Measurements from ENCODE around the gene SPEN.
A peak's percentile ranks its signal among the peaks of the same experiment; 100 is the strongest.

Gene SPEN

DNA sequence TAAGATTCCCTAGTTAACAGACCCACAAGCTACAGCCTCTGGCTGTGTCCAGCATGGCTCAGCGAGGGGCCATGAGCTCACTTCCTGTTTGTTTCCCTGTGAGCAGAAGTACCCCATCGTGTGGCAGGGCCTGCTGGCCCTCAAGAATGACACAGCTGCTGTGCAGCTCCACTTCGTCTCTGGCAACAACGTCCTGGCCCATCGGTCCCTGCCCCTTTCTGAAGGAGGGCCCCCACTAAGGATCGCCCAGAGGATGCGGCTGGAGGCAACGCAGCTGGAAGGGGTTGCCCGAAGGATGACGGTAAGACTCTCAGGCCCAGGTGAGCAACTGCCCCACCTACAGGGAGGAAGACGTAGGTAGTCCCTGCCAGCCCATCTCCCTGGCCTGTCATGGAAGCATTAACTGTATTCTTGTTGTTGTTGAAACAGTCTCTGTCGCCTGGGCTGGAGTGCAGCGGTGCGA, 90.2 kb downstream of the SPEN start:
- peak in 1 of 3 experiments; percentile 53 for DNase-seq

DNA sequence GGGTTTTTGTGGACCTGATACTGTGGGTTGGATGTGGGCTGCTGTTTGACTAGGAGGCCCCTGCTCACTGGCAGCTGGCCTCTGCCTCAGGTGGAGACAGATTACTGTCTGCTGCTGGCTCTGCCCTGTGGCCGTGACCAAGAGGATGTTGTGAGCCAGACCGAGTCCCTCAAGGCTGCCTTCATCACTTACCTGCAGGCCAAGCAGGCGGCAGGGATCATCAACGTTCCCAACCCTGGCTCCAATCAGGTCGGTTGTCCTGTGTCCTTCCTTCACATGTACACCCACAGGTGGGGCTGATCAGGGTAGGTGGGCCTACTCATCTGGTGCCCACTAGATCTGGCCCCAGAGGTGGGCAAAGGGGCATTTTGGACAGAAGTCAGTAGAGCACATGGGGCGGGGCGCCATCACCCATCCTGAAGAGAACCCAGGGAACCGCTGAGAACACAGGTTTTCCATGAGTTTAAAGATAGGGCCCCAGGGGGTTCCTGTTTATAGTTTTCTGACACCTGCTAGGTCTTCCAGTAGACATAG, 91.2 kb downstream of the SPEN start:
- peak in 1 of 3 experiments; percentile 5 for DNase-seq

DNA sequence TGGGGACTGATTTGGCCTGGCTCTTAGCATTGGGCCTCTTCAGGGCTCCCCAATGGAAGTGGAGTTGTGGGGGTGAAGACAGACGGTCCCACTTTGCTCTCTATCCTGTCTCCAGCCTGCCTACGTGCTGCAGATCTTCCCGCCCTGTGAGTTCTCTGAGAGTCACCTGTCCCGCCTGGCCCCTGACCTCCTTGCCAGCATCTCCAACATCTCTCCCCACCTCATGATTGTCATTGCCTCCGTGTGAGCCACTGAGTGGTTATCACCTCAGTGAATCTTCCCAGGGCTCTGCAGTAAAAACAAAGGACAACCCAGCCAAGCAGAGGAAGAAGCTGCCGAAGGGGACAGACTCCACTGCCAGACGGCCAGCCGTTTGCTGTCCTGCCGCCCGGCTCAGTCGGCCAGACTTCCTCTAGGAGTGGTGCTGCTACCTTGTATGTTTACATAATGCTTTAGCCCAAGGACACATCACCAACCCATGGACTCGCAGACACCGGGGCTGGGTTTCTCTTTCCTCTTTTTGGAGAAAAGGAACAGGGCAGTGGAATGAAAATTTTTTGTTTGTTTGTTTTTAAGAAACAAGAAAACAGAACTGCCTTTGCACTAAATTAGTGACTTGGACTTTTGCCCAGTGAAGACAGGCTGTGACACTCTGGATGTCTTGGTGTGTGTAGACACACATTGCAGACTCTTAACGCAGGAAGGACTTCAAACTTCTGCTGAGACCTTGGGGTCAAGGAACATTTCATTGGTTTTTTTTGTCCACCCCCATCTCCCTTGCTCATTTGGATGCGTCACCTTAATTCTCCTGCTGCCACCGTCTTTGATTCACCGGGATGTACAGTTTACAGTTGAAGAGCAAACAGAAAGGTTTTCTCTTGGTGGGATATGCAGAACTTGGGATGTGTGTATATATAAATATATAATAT, 91.9 kb downstream of the SPEN start:
- no peak for DNase-seq

DNA sequence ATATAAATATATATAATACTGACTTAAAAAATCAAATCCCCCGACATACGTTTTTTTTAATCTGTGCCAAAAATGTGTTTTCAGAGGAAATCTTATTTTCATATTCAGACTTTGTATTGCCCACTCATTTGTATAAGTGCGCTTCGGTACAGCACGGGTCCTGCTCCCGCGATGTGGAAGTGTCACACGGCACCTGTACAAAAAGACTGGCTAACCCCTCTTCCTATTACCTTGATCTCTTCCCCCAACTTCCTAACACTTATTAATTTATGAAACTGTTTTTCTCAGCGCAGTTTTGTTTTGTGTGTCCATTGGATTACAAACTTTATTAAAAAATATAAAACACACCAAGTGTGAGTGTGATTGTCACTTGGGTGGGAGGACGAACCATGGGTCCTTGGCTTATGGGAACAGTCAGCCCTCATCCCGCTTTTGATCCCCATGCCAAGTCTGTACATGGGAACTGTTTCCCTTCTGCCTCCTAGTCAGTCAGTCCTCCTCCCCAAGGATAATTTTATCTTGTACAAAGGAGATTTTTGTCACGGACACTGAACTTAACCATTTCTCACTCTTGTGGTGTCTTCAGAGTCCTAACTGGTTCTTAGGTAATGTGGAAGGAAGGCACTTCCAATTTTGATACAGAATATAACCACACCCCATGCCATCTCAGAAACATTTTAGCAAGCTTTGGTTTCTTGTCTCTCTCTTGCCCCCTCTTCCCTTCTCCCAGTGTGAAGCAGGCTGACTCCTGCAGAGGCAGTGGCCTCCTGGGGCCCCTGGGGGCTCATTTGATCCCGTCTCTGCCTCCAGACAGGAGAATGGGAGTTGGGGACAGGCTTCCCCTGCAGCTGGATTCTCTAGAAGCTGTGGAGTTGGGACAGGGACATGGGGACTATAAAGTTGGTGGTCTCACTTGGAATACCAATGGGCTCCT, 92.9 kb downstream of the SPEN start:
- no peak for DNase-seq

DNA sequence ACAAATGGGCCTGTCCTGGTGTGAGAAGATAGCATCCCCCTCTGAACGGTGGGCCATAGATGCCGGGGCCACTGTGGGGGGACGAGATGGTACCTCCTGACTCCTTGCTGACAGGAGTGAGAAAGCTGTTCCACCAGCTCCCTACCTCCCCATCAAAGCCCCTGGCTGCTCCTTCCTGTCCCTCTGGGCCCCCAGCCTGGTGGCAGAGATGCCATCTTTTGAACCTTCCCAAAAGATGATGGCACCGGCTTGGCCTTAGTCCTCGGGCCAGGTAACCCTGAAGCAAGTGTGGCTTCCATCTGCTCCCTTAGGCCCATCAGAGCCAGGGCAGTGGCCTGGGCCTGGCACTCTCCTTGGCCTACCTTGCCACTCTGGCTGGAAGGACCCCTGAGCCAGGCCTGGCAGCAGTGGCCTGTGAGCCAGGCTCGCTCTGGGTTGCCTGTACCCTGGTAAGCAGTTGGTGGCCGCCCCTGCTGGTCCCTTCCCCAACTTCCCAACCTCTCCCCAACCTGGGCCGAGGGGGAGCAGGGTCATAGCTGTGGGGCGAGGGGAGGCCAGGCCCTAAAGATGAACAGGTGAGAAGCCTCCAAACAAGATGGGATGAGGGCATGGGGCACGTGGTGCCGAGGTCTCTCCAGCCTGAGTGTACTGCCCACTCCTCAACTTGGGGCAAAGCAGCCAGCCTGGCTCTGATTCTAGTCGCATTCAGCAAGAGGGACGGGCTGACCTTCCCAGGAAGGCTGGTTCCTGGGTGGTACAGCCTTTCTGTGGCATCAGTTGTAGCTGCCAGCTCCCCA, 93.7 kb downstream of the SPEN start:
- DNase-seq, result no peak

DNA sequence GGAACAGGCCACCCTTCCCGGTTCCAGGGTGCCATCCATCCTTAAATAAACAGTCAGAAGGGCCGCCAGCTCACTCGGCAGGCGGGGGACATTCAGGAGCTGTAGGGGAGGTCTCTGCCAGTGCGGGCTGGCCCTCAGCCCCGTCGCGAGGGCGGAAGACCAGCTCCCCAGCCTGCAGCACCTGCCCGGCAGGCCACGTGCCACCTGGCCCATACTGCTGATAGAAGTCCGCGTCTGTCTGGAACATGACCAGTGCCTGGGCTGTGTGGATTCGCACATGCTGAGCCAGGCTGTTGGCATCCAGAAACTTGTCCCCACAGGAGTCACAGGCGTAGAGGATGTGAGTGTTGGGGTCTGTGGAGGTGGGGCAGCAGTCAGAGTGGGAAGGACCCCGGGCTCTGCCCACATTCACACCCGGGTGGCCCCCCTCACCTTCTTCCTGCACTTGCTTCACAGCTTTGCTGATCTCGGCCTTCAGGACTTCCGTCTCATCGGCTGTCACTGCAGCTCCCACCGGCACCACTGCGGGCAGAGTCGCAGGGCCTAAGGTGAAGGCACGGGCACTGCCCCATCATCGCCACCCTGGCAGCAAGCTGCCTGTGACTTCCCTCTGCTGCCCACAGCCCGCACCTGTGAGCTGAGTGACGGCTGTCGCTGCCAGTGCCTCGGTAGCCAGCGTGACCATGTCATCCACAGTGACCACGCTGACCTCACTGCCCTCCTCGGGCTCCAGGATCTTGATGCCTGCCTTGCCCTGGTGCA, 94.6 kb downstream of the SPEN start:
- no peak for DNase-seq

DNA sequence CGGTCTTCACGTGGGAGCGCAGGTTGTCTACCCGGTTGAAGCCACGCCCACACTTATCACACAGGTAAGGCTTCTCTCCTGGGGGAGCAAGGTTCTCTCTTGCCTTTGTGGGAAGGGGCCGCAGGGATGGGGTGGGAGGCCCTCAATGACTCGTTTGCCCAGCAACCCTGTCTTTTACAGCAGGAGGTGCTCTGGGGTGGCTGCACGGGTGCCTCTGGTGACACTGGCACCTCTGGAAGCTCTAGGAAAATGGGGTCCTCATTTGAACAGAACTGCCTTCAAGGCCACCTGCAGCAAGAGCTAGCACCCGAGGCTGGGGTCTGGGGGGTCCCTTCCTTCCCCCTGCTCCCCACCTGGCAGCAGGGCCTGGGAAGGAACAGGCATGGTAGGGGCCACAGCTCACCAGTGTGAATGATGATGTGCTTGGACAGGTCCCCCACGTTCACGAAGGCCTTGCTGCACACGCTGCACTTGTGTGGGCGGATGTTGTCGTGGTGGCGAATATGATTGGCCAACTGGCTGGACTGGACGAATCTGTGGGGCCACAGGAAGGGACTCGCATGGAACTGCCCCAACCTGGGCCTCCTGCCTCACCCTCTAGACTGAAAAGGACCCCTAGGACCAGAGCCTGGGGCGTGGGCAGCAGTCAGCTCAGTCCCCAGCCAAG, 95.3 kb downstream of the SPEN start:
- DNase-seq, result no peak

DNA sequence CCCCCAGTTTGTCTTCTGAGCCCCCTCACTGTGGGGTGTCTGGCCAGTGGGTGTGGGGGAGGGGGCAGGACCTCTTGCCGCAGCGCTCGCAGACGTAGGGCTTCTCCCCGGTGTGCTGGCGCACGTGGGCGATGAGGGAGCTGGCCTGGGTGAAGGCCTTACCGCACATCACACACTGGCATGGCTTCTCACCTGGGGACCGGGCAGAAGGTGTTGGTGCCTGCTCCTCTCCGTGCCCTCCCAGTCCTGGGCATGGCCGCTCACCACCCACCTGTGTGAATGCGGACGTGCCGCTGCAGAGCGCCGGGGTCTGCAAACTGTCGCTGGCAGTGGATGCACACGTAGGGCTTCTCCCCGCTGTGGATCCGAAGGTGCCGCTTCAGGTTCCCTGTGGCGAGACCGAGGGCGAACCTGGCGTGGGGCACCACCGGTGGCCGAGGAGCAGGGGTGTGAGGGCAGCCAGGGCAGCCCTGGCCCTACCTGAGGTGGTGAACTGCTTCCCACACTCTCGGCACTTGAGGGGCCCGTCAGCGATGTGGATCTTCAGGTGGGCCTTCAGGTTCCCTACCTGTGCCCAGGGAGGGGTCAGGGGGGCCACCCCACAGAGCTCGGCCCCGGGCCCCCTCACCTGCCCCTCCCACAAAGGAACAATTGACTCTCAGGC, 96.0 kb downstream of the SPEN start:
- DNase-seq, result no peak

DNA sequence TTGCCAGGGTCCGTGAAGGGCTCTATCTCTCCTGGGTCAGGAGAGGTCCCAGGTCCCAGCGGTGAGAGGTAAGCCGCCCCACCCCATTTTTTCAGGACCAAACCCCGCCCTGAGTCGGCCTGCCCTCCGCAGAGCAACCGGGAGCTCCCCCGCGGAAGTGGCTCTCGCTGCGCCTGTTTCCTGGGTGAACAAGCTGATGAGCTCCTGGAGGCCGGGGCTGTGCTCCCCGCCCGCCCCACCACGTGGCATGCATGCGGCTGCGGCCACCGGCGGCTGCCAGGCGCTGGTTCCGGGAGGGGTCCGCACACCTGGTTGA, 96.4 kb downstream of the SPEN start:
- DNase-seq, result no peak

DNA sequence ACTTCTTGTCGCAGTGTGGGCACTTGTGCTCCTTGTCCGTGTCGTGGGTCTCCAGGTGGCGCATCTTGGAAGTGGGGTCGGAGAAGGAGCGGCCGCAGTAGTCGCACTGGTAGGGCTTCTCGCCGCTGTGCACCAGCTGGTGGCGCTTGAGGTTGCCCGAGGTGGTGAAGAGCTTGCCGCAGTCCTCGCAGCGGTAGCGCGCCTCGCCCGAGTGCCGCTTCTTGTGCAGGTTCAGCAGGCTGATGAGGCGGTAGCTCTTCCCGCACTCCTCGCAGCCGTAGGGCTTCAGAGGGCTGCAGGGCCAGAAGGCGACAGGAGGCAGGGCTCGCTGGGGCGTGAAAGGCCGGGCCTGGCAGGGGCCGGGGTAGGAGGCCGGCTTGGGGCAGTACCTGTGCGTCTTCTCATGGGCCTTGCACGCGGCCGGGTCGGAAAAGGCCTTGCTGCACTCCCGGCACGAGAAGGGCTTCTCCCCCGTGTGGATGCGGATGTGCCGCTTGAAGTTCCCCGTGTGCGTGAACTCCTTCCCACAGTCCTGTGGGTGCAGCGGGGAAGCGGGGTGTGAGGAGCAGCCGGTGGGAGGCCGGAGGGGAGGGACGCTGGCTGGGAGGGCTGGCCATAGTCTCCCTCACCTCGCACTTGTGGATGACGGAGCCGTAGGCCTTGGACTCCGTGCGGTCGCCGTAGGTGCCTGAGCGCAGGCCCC, 97.0 kb downstream of the SPEN start:
- DNase-seq, result no peak

DNA sequence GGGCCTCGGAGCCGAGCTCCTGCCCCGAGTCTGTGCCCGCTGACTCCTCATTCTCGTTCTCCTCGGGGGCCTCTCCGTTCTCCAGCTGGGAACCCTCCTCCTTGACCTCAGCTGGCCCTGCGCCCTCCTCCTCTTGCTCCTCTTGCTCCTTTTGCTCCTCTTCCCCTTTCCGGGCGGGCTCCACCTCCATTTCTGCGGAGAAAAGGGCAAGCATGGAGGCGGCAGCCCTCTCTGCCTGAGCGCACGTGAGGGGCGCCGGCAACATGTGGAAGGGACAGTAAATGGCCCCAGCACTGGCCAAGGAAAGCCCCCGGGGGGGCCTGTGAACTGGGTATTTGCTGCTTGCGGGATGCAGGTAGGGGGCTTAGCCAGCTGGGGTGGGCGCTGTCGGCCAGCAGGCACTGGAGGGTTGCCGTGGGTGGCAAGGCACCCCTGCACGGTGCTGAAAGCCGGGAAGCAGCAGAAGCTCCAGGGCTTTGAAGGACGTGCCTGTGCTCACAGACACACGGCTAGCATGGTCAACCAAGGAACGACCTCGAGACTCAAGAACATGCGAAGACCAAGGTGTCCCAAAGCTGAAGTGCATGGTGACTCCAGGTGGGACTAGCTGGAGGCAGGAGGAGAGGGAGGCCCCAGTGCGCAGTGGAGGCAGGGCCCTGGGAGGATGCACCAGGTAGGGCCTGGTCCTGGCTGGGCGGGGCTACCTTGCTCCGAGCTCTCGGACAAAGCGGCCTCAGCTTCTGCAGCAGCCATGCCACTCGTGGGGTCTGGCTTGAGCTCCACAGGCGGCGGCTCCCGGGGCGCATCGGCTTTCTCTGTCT, 97.7 kb downstream of the SPEN start:
- no peak for DNase-seq

DNA sequence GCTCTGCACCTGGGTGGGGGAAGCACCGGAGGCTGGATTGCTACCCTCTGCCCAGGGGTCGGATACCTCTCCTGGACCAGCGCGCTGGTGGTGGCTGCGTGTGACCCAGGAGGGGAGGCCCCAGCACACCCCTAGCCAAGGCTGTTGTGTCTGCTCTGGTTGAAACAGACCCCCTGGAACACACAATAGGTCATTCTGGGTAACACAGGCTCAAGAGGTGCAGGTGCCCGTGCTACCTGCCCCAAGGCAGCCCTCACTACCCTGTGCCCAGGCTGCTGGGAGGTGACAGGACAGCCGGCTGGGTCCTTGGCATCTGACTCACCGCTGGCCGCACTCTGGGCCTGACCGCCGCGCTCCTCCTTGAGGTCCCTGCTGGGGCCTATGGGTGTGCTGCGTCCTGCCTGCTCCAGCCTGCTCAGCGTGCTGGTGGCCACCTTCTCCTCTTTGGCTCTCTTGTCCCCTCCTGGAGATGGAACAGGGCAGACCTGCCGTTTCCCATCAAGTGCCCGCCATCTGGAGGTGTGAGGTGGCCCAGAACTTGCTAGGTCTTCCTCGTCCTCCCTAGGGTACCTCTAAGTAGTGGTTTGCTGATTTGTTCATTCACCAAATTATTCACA, 98.4 kb downstream of the SPEN start:
- no peak for DNase-seq

DNA sequence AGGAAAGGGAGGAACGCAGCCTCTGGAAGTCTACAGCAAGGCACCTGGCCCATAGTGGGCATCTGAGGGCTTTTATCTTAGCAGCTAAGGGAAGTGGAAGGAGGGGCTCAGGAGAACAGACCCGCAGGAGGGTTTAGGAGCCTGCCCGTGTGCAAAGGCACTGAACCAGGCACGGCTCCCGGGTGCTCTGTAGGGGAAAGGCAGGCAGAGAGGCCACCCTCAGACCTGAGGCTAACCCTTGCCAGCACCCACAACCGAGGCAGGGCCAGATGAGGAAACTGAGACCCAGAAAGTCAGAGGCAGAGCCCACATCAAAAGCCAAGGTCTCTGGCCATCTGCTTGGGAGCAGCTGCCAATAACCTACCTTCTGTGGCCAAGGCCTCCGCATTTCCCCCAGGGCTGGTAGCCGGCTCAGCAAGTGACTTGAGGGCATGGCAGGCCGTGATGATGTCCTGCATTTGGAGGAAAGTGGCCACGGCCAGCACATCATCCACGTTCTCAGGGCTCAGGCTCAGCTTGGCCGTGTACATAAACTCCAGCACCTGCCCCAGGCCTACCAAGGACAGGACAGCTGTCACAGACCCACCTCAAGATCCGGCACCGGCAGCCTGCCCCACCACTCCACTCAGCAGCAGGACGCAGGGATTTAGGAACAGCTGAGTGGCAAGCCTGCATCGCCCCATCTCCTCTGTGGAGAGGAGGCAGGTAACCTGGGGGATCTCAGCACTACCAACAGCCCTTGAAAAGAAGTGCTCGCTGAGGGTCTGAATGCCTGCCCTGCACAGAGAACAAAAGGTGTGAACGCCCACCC, 99.3 kb downstream of the SPEN start:
- DNase-seq, result no peak

DNA sequence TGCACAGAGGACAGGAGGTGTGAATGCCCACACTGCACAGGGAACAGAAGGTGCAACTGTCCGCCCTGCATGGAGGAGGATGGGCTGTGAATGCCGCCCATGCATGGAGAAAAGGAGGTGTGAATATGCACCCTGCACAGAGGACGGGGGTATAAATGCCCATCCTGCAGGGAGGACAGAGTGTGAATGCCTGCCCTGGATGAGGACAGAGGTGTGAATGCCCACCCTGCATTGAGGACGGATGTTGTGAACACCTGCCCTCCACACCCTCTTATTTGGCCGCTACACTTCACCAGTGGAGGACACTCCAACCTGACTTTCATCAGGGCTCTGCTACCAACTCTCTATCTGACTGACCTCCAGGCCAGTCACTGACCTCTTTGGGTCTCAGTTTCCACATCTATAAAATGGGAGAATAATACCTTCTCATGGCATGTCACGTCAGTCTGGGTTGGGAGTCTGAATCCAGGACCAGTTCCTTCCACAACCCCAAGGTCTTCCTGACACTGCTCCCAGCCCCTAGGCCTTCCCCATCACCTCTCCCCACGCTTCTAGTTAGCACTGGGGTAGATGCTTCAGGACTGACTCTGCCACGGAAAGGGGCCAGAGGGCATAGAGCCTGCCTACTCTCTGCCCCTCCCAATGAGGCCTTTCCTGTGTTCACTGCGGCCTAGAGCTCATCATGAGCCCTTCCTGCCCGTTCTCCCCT, 100.0 kb downstream of the SPEN start:
- no peak for DNase-seq

DNA sequence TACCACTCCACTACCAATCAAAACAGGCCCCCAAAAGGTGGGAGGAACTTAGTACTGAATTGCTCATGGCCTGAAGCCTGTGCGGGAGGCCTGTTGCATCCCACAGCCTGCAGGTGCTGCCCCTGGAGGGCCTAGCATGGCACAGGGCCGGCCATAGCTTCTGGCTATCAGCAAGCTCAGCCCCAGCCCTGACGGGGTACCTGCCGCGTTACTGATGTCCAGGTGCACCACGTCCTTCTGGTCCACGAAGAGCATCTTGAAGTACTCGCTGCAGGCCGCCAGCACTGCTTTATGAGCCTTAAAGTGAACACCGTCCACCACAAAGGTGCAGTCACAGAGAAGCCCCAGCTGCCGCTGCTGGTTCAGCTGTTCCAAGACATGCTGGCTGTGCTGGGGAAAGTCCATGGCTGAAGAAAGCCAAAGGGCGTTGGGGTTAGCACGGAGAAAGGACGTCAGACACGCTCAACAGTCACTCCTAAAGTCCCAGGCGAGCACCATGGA, 100.6 kb downstream of the SPEN start:
- DNase-seq, result no peak

DNA sequence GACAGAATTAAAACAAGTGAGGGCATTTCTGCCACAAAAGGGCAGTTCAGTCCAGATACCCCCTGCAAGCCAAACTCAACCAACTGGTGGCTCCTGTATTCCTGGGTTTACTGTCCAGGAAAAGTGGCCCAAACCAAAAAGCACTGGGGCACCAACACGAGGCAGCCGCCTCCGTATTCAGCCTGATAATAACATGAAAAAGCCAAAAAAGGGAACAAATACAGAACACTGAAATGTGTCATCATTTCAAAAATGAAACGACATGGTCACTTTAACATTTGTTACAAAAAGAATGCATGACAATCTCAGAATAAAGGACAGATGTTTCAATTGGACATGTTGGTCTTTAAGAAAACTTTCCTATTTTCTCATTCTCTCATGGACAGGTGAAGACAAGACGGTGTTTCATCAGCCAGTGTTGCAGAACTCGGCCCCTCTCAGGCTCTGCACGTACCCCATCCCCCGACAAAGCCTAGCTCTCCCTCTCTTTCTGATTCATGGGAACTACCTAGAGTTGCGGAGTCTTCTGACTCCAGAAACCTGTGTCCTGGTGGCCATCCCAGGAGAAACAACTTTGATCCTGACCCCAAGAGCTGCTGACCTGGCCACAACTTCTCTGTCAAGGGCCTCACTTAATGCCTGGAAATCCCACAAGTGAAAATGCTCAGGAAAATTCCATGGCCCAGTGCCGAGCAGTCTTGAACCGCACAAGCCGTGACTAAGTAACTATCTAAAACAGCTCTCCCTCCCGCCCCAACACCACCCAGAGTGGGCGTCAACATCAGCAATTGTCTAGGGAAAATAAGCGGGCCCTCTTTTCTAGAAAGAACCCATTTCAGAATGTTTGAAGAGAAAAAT, 101.3 kb downstream of the SPEN start:
- DNase-seq, result no peak

All from NCI-H1417 (cell line).